Parathyroid adenoma (tissue), 2 donors: ENCODE measurements around the gene DLGAP4.
"Not testable (repeated sequence)": the region's sequence is repeated elsewhere in the genome, so short reads cannot be mapped to it uniquely, and the experiment has no call there.

Experiments
- H2AFZ ChIP-seq: fragments of 300-600 bp; sonication (generic); one replicate; pipeline ENCODE4 v1.7.0; 2017; ENCODE audit warnings: antibody characterized with exemption, mild to moderate bottlenecking
- H3K27ac ChIP-seq: fragments of 300-600 bp; sonication (generic); one replicate; pipeline ENCODE4 v1.7.0; 2017
- H3K27me3 ChIP-seq: fragments of 300-600 bp; sonication (generic); one replicate; pipeline ENCODE4 v1.7.0; 2017; ENCODE audit warnings: low read length; ENCODE audit not compliant: control insufficient read depth, insufficient read depth
- H3K36me3 ChIP-seq: fragments of 300-600 bp; sonication (generic); one replicate; pipeline ENCODE4 v1.7.0; 2017; ENCODE audit warnings: low read length; ENCODE audit not compliant: control insufficient read depth, insufficient read depth
- H3K4me1 ChIP-seq: fragments of 300-600 bp; sonication (generic); one replicate; pipeline ENCODE4 v1.7.0; 2017; ENCODE audit warnings: control low read depth
- H3K4me2 ChIP-seq: fragments of 300-600 bp; sonication (generic); one replicate; pipeline ENCODE4 v1.7.0; 2017; ENCODE audit warnings: low read length
- H3K4me3 ChIP-seq: fragments of 300-600 bp; sonication (generic); one replicate; pipeline ENCODE4 v1.7.0; 2017; ENCODE audit warnings: low read depth, low read length
- H3K79me2 ChIP-seq: fragments of 300-600 bp; sonication (generic); one replicate; pipeline ENCODE4 v1.7.0; 2017; ENCODE audit warnings: control low read depth
- H3K9ac ChIP-seq: fragments of 300-600 bp; sonication (generic); one replicate; pipeline ENCODE4 v1.7.0; 2017; ENCODE audit warnings: mild to moderate bottlenecking
- H3K9me3 ChIP-seq: fragments of 300-600 bp; sonication (generic); one replicate; pipeline ENCODE4 v1.7.0; 2017; ENCODE audit warnings: low read length; ENCODE audit not compliant: control insufficient read depth
- CTCF ChIP-seq: fragments of 300-600 bp; sonication (generic); IDR thresholded peaks from one replicate; pipeline ENCODE4 v1.7.0; 2017; ENCODE audit warnings: antibody characterized with exemption, mild to moderate bottlenecking
- donor health status: primary hyperparathyroidism.

Gene DLGAP4

GRCh38 chr20:36563374-36563773 lies 257.2 kb downstream of the DLGAP4 start:
- H3K27me3 ChIP-seq, result no peaks in the 10 kb centered on the region
- H3K9me3 ChIP-seq, result no peaks in the 10 kb centered on the region
- no peak for TF ChIP-seq CTCF
- no peak overlapping the region for H3K27ac ChIP-seq
- no peak overlapping the region for H3K4me3 ChIP-seq
- H2AFZ ChIP-seq, result no peak overlapping the region
- no peaks in the 10 kb centered on the region for H3K36me3 ChIP-seq
- H3K9ac ChIP-seq, result no peak overlapping the region
- H3K79me2 ChIP-seq, result no peaks in the 10 kb centered on the region
- H3K4me1 ChIP-seq, result no peaks in the 10 kb centered on the region
- H3K4me2 ChIP-seq, result no peak overlapping the region

GRCh38 chr20:36564078-36564725 lies 258.1 kb downstream of the DLGAP4 start:
- H3K9me3 ChIP-seq, H3K27ac ChIP-seq, H3K4me2 ChIP-seq, H3K4me3 ChIP-seq, H3K4me1 ChIP-seq, H3K9ac ChIP-seq, H3K36me3 ChIP-seq, H3K79me2 ChIP-seq, H2AFZ ChIP-seq, H3K27me3 ChIP-seq: not testable (repeated sequence)

- not testable (repeated sequence) for H3K27me3 ChIP-seq, H3K4me2 ChIP-seq, H3K27ac ChIP-seq, H3K79me2 ChIP-seq, H3K36me3 ChIP-seq, H3K9ac ChIP-seq, H3K4me3 ChIP-seq, H3K9me3 ChIP-seq, H3K4me1 ChIP-seq, H2AFZ ChIP-seq
Measured at GRCh38 chr20:36564726-36565121, 258.6 kb downstream of the DLGAP4 start.

- H3K27ac ChIP-seq, result no peak overlapping the region
- no peak for TF ChIP-seq CTCF
Measured at GRCh38 chr20:36565520-36565919, 259.4 kb downstream of the DLGAP4 start.

GRCh38 chr20:36569847-36570429 lies 263.8 kb downstream of the DLGAP4 start:
- no peak for TF ChIP-seq CTCF
- Histone ChIP-seq H3K27ac (no peak overlapping the region), H3K9me3 (no peaks in the 10 kb centered on the region), H3K4me3 (no peak overlapping the region), H2AFZ (no peak overlapping the region), H3K79me2 (no peaks in the 10 kb centered on the region), H3K4me1 (peaks cover 5% of the 10 kb centered on the region), H3K9ac (no peak overlapping the region), H3K4me2 (no peak overlapping the region), H3K27me3 (no peaks in the 10 kb centered on the region), H3K36me3 (no peaks in the 10 kb centered on the region)

More at GRCh38 chr20:36565520-36565919, 259.4 kb downstream of the DLGAP4 start:
- no peaks in the 10 kb centered on the region for H3K9me3 ChIP-seq
- H3K36me3 ChIP-seq, result no peaks in the 10 kb centered on the region
- no peaks in the 10 kb centered on the region for H3K79me2 ChIP-seq
- no peak overlapping the region for H3K9ac ChIP-seq
- H3K4me1 ChIP-seq, result no peaks in the 10 kb centered on the region
- no peak overlapping the region for H3K4me3 ChIP-seq
- no peak overlapping the region for H3K4me2 ChIP-seq
- H2AFZ ChIP-seq, result no peak overlapping the region
- no peaks in the 10 kb centered on the region for H3K27me3 ChIP-seq
